GF-D8 (cell line): ENCODE data around the gene OTOA.
A peak's percentile ranks its signal among the peaks of the same experiment; 100 is the strongest.
"Not testable (repeated sequence)": the region's sequence is repeated elsewhere in the genome, so short reads cannot be mapped to it uniquely, and the experiment has no call there.

Source experiments
- DNase-seq: peaks from one replicate; lab custom pipeline; 2025; lab: John Stamatoyannopoulos, UW

Gene OTOA

DNA sequence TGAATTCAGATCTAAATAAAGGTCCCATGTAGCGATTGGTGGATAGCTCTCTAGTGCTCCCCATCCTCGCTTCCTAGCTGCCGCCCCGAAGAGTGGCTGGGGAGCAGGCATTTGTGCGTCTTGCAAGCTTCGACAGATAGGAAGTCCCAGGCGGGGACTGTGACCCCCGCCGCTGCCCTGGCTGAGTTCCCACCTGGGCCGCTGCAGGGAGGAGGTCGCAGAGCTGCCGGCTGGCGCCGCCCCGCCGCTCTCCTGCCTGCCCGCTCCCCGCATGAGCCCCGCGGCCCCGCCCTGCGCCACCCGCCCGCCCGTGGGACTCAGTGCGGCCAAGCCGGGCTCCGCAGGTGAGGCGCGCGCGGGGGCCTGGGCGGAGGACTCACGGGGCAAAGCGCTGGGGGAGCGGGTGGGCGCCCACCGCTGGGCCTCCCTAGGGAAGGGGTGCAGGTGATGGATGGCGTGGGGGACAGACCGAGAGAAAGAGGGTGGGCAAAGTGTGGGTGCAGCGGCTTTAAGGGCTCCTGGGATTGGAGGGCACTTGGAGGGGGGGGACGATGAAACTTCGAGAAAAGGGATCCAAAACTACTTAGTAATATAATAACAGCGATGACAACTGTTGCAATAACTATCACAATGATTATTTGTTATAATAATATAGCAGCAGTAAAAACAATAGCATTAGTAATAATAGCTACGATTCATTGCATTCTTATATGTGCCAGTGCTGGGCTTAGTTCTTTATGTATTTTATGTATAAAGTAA is at the start of gene OTOA:
Gene OTOA (plus strand): TSS at position 80 of the 759 bp plus-strand sequence. CDS start 14,547 bp downstream, outside the sequence.
- DNase-seq, result no peak

- DNase-seq, result no peak
Observed at GRCh38 chr16:21614896-21615295, 48.9 kb upstream of the OTOA start.

GRCh38 chr16:21617607-21618006 is 46.2 kb upstream of the OTOA start:
- DNase-seq, result no peak

GRCh38 chr16:21618281-21618680 is 45.5 kb upstream of the OTOA start:
- DNase-seq, result no peak

GRCh38 chr16:21619765-21620425 is 43.9 kb upstream of the OTOA start:
- DNase-seq, result no peak

DNA sequence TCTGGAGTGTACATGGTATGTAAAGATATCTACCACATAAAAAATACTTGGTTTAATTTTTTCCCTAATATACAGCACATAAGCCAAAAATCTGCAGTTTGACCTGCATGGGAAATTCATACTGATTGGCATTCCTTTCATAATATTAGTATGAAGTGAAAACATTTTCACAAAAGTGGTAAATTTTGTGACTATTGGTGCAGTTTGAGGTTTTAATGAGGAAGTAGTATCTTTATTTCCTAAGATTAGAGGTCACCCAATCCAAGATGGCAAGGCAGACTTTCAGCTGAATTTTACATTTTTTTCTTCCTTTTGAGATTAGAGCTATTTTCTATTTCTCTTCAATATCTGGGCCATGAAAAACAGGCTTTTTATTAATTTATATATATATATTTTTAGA is 43.2 kb upstream of the OTOA start:
- no peak for DNase-seq

DNA sequence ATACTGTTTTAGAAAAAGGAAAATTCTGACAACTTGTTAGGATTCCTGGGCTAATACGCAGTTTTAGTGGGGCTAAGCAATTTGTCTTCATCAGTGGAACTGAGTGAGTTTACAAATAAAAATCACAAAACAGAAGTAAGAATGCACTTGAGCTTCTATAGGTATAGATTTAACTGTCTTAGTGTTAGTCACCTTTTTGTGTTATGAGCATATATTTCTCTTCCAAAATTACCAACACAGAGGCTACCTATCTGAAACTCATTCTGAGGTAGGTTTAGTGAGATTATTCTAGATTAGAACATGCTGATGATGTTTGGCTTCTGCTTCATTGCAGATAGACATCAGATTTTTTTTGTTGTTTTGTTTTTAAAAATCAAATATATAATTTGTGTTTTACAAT is 41.2 kb upstream of the OTOA start:
- DNase-seq, result no peak

DNA sequence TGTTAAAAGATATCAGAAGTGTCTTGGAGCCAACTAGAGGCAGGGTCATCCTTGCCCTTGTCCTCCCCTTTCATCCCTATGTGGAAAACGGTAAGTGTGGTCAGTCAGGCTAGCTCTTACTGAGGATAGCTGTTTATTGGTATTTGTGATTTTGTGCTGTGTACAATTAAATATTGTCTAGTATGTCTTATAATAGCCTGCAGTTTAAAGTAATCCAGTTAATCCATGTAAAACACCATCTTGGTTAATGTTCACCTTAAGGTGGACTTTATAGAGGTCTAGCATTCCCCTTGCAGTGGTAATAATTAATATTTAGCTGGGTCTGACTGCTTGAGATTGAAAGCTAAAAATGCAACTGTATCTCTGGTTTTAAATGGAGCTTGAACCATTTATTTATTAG is 38.7 kb upstream of the OTOA start:
- no peak for DNase-seq

- DNase-seq, result peak; percentile 91
Observed at GRCh38 chr16:21626659-21627277, 37.0 kb upstream of the OTOA start.

DNA sequence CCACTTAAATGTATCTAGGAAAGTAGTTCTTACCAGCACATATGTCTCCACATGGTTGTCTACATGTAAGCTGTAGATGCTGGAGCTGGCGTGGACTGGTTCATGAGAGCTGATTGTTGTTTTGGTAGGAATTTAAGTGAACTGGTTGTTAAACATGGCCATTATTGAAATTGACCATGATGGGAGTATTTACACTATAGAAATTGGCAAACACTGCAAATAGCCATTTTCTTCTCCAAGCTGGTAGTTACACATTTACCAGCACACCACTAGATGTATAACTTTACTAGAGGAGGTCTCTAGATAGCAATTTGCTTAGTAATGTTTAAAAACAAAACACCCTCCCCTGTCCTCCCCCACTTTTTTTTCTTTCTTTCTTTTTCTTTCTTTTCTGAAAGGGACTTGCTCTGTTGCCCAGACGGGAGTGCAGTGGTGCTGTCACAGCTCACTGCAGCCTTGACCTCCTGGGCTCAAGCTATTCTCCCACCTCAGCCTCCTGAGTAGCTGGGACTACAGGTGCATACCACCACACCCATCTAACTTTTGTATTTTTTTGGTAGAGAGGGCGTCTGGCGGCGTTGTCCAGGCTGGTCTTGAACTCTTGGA is 35.5 kb upstream of the OTOA start:
- no peak for DNase-seq

- DNase-seq, result no peak
Observed at GRCh38 chr16:21628772-21629171, 35.0 kb upstream of the OTOA start.

DNA sequence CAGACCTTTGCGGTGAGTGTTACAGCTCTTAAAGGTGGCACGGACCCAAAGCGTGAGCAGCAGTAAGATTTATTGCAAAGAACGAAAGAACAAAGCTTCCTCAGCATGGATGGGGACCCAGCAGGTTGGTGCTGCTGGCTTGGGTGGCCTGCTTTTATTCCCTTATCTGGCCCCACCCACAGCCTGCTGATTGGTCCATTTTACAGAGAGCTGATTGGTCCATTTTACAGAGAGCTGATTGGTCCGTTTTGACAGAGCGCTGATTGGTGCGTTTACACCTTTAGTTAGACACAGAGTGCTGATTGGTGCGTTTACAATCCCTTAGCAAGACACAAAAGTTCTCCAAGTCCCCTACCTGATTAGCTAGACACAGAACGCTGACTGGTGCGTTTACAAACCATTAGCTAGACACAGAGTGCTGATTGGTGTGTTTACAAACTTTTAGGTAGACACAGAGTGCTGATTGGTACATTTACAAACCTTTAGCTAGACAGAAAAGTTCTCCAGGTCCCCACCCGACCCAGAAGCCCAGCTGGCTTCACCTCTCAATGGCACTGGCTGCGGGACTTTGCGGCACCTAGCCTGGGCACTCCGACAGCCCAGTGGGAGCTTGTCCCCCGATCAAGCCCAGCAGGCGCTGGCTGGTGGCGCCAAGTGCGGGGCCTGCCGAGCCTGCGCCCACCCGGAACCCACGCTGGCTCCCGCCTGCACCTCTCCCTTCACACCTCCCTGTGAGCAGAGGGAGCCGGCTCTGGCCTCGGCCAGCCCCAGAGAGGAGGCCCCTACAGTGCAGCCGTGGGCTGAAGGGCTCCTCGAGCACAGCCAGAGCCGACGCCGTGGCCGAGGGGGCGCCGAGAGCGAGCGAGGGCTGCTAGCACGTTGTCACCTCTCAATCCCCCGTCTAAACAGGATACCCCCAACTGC is 33.9 kb upstream of the OTOA start:
- DNase-seq, result not testable (repeated sequence)

DNA sequence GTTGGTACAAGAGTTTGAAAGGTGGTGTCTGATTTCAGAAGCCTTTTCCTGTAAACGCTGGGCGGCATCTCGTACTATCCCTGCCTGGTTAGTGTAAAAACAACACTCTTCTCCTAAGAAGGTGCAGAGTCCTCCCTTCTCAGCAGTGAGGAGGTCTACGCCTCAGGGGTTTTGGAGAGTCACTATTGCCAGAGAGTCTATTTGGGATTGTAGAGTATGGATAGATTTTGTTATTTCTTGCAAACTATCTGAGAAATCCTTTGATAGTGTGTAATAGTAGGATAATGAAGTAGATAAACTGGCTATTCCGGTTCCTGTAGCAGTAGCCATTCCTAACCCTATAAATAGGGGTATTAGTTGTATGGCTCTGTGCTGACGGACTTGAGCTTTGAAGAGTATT is 32.9 kb upstream of the OTOA start:
- DNase-seq, result not testable (repeated sequence)

- not testable (repeated sequence) for DNase-seq
Observed at GRCh38 chr16:21631376-21631775, 32.4 kb upstream of the OTOA start.

- DNase-seq, result not testable (repeated sequence)
Observed at GRCh38 chr16:21631951-21632575, 31.7 kb upstream of the OTOA start.

GRCh38 chr16:21634216-21634615 is 29.6 kb upstream of the OTOA start:
- DNase-seq, result no peak

DNA sequence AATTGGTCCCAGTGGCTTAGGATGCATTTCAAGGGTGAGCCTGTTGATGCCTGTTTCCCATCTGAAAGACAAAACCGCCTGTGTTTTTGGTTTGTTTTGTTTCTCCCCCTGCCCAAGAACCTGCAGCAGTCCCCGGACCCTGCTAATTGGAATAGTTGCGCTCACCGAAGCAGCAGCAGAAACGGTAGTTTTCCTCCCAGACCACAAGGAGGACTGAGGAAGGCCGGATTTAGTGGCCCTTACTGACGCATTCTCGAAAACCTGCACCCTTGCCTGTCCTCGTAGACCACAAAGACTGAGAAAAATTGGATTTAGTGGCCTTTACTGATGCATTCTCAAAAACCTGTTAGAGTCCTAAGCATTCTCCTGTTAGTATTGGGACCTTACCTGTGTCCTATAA is 28.1 kb upstream of the OTOA start:
- DNase-seq, result not testable (repeated sequence)

- DNase-seq, result no peak
Observed at GRCh38 chr16:21637032-21637968, 26.5 kb upstream of the OTOA start.

- DNase-seq, result no peak
Observed at GRCh38 chr16:21638573-21638975, 25.2 kb upstream of the OTOA start.

DNA sequence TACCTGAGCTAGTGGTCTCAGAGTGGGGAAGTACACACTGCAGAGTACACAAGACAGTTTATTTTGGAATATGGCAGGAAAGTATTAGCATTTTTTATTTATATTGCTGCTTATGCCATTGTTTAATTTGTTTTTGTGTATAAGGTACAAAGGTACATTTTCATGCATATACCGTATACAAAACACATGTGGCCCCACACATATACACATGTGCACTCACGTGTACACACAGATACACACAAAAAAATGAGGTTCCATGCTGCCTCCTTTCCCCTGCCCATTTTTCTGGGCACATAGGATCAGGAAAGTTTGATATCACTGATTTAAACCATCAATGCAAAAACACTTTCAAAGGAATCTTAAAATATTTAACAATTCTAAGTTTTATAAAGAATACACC is 24.3 kb upstream of the OTOA start:
- no peak for DNase-seq
